Measurements from ENCODE around the gene NMRAL1.

The NMRAL1 gene

GRCh38 chr16:4463522-4464163 is 10.8 kb downstream of the NMRAL1 start:
- DNase-seq, result no peak

- DNase-seq, result no peak
These were observed 13.0 kb downstream of the NMRAL1 start for GRCh38 chr16:4461250-4462085.

- no peak for DNase-seq
These were observed 13.5 kb downstream of the NMRAL1 start for GRCh38 chr16:4460936-4461249.

- DNase-seq, result no peak
These were observed 18.5 kb downstream of the NMRAL1 start for GRCh38 chr16:4455951-4456350.

GRCh38 chr16:4455081-4455480 is 19.3 kb downstream of the NMRAL1 start:
- no peak for DNase-seq

GRCh38 chr16:4454623-4455022 is 19.8 kb downstream of the NMRAL1 start:
- DNase-seq, result no peak

- no peak for DNase-seq
These were observed 21.8 kb downstream of the NMRAL1 start for GRCh38 chr16:4452674-4453073.

GRCh38 chr16:4450931-4451519 is 23.4 kb downstream of the NMRAL1 start:
- no peak for DNase-seq

GRCh38 chr16:4450430-4450829 is 24.0 kb downstream of the NMRAL1 start:
- DNase-seq, result no peak

- no peak for DNase-seq
These were observed 30.4 kb downstream of the NMRAL1 start for GRCh38 chr16:4443986-4444385.

GRCh38 chr16:4443271-4443670 is 31.2 kb downstream of the NMRAL1 start:
- DNase-seq, result no peak

- no peak for DNase-seq
These were observed 32.1 kb downstream of the NMRAL1 start for GRCh38 chr16:4442371-4442770.

- no peak for DNase-seq
These were observed 37.1 kb downstream of the NMRAL1 start for GRCh38 chr16:4437366-4437765.

GRCh38 chr16:4435337-4436067 is 38.9 kb downstream of the NMRAL1 start:
- no peak for DNase-seq

- DNase-seq, result no peak
These were observed 40.3 kb downstream of the NMRAL1 start for GRCh38 chr16:4433914-4434787.

GRCh38 chr16:4433228-4433627 is 41.2 kb downstream of the NMRAL1 start:
- DNase-seq, result no peak

- no peak for DNase-seq
These were observed 43.4 kb downstream of the NMRAL1 start for GRCh38 chr16:4431023-4431422.

GRCh38 chr16:4428500-4428899 is 45.9 kb downstream of the NMRAL1 start:
- DNase-seq, result no peak

GRCh38 chr16:4426722-4427372 is 47.6 kb downstream of the NMRAL1 start:
- DNase-seq, result no peak

- no peak for DNase-seq
These were observed 48.3 kb downstream of the NMRAL1 start for GRCh38 chr16:4426021-4426684.

- peak; percentile 95 for DNase-seq
These were observed 48.9 kb downstream of the NMRAL1 start, which contains the start of gene DNAJA3 for GRCh38 chr16:4425378-4426020. DNAJA3 (plus strand) TSS chr16:4425868; CDS start chr16:4425882, 14 bp downstream.
